ENCODE data around the gene TCF7L1.

- TF ChIP-seq CTCF (IDR thresholded peaks at IDR 0.05) (no peak), POLR2AphosphoS5 (IDR thresholded peaks at IDR 0.05) (no peak), POLR2A (IDR thresholded peaks at IDR 0.05) (no peak)
Observed at GRCh38 chr2:85245891-85246290, 112.7 kb downstream of the TCF7L1 start.
